NCI-H460 (cell line): ENCODE data around the gene PLAAT5. TPM values are rescaled to one million over a fixed set of nuclear protein-coding genes. Genes with fewer than 3 reads are reported as not detected.
A peak's percentile ranks its signal among the peaks of the same experiment; 100 is the strongest.
"Not testable (repeated sequence)": the region's sequence is repeated elsewhere in the genome, so short reads cannot be mapped to it uniquely, and the experiment has no call there.

Source experiments
- DNase-seq: peaks from one replicate; pipeline ENCODE4 v3.0.0-alpha.2; 2016; ENCODE audit warnings: low read depth; ENCODE audit errors: extremely low read depth
- total RNA-seq: library from RNA; depleted of rRNA; stranded (reverse); fragments of >200 nt; shearing (Covaris generic); gene quantifications from 2 replicates; pipeline ENCODE4 v1.2.3, GENCODE V29; 2014

PLAAT5 gene
- total RNA-seq, 1 experiment from 2014 or later = not detected

- no peak for DNase-seq
These were observed 2.2 kb downstream of the PLAAT5 start for GRCh38 chr11:63488789-63489188.

GRCh38 chr11:63485777-63486176 lies 5.2 kb downstream of the PLAAT5 start:
- DNase-seq = no peak

GRCh38 chr11:63480039-63480438 lies 10.9 kb downstream of the PLAAT5 start:
- no peak for DNase-seq

GRCh38 chr11:63478896-63479295 lies 12.1 kb downstream of the PLAAT5 start:
- peak; percentile 55 for DNase-seq

- DNase-seq = no peak
These were observed 14.3 kb downstream of the PLAAT5 start for GRCh38 chr11:63476618-63477017.

GRCh38 chr11:63472372-63472771 lies 18.6 kb downstream of the PLAAT5 start:
- DNase-seq = no peak

GRCh38 chr11:63470311-63470710 lies 20.7 kb downstream of the PLAAT5 start:
- DNase-seq = no peak

GRCh38 chr11:63462137-63462536 lies 28.8 kb downstream of the PLAAT5 start:
- no peak for DNase-seq

- DNase-seq = no peak
These were observed 31.4 kb downstream of the PLAAT5 start for GRCh38 chr11:63459586-63459985.

GRCh38 chr11:63448646-63449045 lies 42.3 kb downstream of the PLAAT5 start:
- DNase-seq = no peak

GRCh38 chr11:63445720-63446119 lies 45.2 kb downstream of the PLAAT5 start:
- DNase-seq = no peak

- no peak for DNase-seq
These were observed 45.8 kb downstream of the PLAAT5 start for GRCh38 chr11:63445118-63445517.

GRCh38 chr11:63444160-63444559 lies 46.8 kb downstream of the PLAAT5 start:
- DNase-seq = no peak

GRCh38 chr11:63443714-63444113 lies 47.3 kb downstream of the PLAAT5 start:
- DNase-seq = no peak

- DNase-seq = not testable (repeated sequence)
These were observed 55.1 kb downstream of the PLAAT5 start for GRCh38 chr11:63435831-63436230.

- DNase-seq = not testable (repeated sequence)
These were observed 55.6 kb downstream of the PLAAT5 start for GRCh38 chr11:63435351-63435750.

- DNase-seq = not testable (repeated sequence)
These were observed 60.2 kb downstream of the PLAAT5 start for GRCh38 chr11:63430731-63431130.

- no peak for DNase-seq
These were observed 62.9 kb downstream of the PLAAT5 start for GRCh38 chr11:63427971-63428508.

- DNase-seq = no peak
These were observed 73.7 kb downstream of the PLAAT5 start for GRCh38 chr11:63417174-63417852.
